PC-9 (cell line): ENCODE data around the gene DYNLRB1.

Experiments
- EZH2 ChIP-seq: fragments of 200-600 bp; sonication (generic); IDR thresholded peaks from 2 replicates; pipeline ENCODE4 v1.8.0; 2017; ENCODE audit warnings: antibody characterized with exemption, low read depth
- TF ChIP-seq, protein P1 (sequence below): fragments of 200-600 bp; sonication (generic); conservative IDR thresholded peaks from 2 replicates; pipeline ENCODE4 v1.6.1; 2017; ENCODE audit warnings: mixed run types, antibody characterized with exemption, mild to moderate bottlenecking, moderate library complexity

- TF ChIP-seq, protein P1, sequence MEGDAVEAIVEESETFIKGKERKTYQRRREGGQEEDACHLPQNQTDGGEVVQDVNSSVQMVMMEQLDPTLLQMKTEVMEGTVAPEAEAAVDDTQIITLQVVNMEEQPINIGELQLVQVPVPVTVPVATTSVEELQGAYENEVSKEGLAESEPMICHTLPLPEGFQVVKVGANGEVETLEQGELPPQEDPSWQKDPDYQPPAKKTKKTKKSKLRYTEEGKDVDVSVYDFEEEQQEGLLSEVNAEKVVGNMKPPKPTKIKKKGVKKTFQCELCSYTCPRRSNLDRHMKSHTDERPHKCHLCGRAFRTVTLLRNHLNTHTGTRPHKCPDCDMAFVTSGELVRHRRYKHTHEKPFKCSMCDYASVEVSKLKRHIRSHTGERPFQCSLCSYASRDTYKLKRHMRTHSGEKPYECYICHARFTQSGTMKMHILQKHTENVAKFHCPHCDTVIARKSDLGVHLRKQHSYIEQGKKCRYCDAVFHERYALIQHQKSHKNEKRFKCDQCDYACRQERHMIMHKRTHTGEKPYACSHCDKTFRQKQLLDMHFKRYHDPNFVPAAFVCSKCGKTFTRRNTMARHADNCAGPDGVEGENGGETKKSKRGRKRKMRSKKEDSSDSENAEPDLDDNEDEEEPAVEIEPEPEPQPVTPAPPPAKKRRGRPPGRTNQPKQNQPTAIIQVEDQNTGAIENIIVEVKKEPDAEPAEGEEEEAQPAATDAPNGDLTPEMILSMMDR: no peak
- no peak for TF ChIP-seq EZH2
These were observed 48.6 kb downstream of the DYNLRB1 start for GRCh38 chr20:34564833-34565232.
